GM12892 (cell line): Measurements from ENCODE around the gene ACE2. TPM values are rescaled to one million over a fixed set of nuclear protein-coding genes. Genes with fewer than 3 reads are reported as not detected.
"Not testable (repeated sequence)": the region's sequence is repeated elsewhere in the genome, so short reads cannot be mapped to it uniquely, and the experiment has no call there.

Experiments
- DNase-seq: peaks from one replicate; pipeline ENCODE4 v3.0.0; 2011; ENCODE audit not compliant: insufficient read length
- FAIRE-seq: peaks from 2 replicates; lab custom pipeline; 2011; peaks lifted over from hg19 to GRCh38; lab: Jason Lieb, UNC
- POLR2A ChIP-seq: IDR thresholded peaks from 2 replicates; pipeline ENCODE4 v1.6.1; 2011; ENCODE audit warnings: low read depth, low read length, control low read depth
- POLR2AphosphoS5 ChIP-seq: IDR thresholded peaks from 2 replicates; pipeline ENCODE4 v1.6.1; 2011; ENCODE audit warnings: low read depth, low read length, control low read depth
- TAF1 ChIP-seq: IDR thresholded peaks from 2 replicates; pipeline ENCODE4 v1.6.1; 2011; ENCODE audit warnings: low read depth, mild to moderate bottlenecking, control low read depth, low read length, borderline replicate concordance
- polyA plus RNA-seq: library from polyadenylated mRNA; unstranded; fragments of >200 nt; gene quantifications from one replicate; pipeline ENCODE4 v1.2.1, GENCODE V29; 2012; ENCODE audit warnings: missing spikeins, inconsistent platforms; ENCODE audit not compliant: missing spikeins

ACE2 gene
- polyA plus RNA-seq: not detected

DNA sequence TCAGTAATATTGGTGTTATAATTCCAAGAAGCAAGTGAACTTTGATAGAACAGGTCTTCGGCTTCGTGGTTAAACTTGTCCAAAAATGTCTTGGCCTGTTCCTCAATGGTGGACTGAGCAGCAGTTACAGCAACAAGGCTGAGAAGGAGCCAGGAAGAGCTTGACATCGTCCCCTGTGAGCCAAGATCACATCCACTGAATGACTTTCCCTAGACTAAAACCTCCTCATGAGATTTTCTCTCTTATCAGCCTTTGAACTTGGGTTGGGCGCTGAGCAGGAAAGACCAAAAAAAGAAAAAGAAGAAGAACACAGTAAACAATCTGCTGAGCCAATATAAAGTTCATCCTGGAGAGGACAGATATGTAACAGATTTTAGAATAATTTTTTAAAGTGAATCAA lies at the start of gene ACE2:
Gene ACE2 (minus strand): TSS at position 216 of the 400 bp plus-strand sequence. CDS start 49 bp downstream, at position 167.
- FAIRE-seq (no peak), DNase-seq (no peak)
- TF ChIP-seq POLR2AphosphoS5: no peak
- TF ChIP-seq TAF1: no peak
- no peak for TF ChIP-seq POLR2A

- DNase-seq: not testable (repeated sequence)
- FAIRE-seq: peak; percentile 99
These were observed 46.8 kb upstream of the ACE2 start for GRCh38 chrX:15647510-15647909.

DNA sequence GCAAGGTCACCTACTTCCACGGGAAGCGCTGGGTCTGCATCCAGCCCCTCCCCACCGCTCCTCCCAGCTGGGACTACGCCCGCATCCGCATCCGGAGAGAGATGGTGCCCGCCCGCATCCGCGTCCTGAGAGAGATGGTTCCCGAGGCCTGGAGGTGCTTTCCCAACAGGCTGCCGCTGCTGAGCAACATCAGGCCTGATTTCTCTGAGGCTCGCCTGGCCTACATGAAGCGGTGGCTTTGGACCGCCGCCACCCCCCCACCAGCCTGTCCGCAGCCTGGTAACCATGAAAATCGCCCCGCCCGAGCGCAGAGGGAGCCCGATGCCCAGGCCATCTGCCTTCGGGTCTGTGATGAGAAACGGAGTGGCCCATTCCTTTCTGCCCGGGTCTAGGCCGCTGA lies 45.8 kb upstream of the ACE2 start:
- FAIRE-seq (no peak), DNase-seq (no peak)
- no peak for TF ChIP-seq POLR2A
- no peak for TF ChIP-seq TAF1
- TF ChIP-seq POLR2AphosphoS5: no peak

GRCh38 chrX:15646031-15646430 lies 45.3 kb upstream of the ACE2 start:
- no peak for FAIRE-seq
- no peak for DNase-seq
- TF ChIP-seq POLR2AphosphoS5: no peak
- no peak for TF ChIP-seq POLR2A
- no peak for TF ChIP-seq TAF1

GRCh38 chrX:15645266-15645665 lies 44.5 kb upstream of the ACE2 start:
- FAIRE-seq (no peak), DNase-seq (no peak)
- TF ChIP-seq POLR2A: no peak
- no peak for TF ChIP-seq POLR2AphosphoS5
- TF ChIP-seq TAF1: no peak

DNA sequence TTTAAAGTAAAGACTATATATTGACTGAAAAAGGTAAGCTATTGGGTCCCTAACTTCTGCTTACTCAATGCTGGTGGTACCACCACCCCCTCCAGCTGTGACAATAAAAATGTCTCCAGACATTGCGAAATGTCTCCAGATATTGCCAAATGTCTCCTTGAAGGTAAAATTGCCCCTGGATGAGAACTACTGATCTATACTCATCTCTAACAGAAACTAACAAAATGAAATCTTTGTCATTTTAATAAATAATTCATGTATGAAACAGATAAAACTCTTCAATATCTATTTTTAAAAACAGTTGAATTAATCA lies 43.8 kb upstream of the ACE2 start:
- FAIRE-seq (no peak), DNase-seq (no peak)
- TF ChIP-seq TAF1: no peak
- no peak for TF ChIP-seq POLR2AphosphoS5
- no peak for TF ChIP-seq POLR2A

DNA sequence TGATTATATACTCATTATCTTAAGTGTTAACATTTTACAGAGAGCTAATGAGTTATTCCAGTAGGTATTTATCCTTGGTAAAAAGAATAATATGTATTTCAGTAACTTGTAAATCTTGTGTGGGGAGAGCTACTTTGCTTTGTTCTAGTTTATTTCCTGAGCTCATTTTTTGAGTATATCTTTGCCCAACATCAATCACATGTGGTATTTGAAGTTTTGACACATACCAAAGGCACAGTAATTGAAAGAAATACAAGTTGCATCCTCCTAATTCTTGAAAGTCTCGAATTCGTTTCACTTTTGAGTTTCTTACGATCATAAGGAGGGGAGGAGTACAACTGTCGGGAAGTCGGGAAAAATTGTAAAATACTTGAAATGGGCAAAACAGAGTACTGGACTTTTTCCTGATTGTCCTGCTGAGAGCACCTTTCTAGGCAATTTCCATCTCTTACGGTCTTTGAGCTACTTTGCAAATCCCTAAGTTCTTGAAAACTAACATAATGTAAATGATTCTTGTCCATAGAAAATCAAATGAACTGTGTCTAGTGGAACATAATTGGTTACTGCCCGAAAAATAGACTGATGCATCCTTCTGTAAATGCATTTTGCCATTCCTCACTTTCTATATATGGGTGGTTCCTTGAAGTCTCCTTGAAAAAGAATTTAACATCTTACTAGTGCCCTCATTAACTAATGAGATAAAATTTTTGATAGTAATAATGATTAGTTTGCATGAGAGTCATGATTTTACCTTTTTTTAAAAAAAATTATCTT lies 43.2 kb upstream of the ACE2 start:
- TF ChIP-seq POLR2AphosphoS5 (no peak), POLR2A (no peak), TAF1 (no peak)
- DNase-seq (no peak), FAIRE-seq (no peak)

GRCh38 chrX:15631637-15632036 lies 30.9 kb upstream of the ACE2 start:
- TF ChIP-seq POLR2AphosphoS5 (no peak), TAF1 (no peak), POLR2A (no peak)
- no peak for DNase-seq
- no peak for FAIRE-seq

DNA sequence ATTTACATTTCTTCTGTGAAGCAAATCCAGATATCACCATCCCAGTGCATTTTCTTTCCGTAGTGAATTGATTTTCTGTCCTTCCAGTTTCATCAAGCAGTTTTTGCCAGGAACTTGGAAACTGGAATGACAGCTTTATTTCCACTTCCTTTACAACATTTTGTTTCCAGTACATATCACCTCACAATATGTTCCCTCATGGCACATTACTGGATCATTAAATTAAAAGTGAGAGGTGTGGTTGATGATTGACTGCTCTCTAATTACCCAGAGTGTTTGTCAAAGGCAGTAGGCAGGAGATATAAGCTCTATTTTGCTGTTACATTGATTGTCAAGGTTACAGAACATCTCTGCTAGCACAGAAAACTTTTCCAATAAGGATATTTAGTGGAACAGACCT lies 22.3 kb upstream of the ACE2 start:
- no peak for FAIRE-seq
- TF ChIP-seq TAF1: no peak
- no peak for TF ChIP-seq POLR2A
- no peak for TF ChIP-seq POLR2AphosphoS5
- DNase-seq: no peak

GRCh38 chrX:15619053-15619755 lies 18.4 kb upstream of the ACE2 start:
- TF ChIP-seq POLR2AphosphoS5: no peak
- no peak for TF ChIP-seq POLR2A
- TF ChIP-seq TAF1: no peak
- FAIRE-seq (no peak), DNase-seq (no peak)

- TF ChIP-seq POLR2AphosphoS5 (no peak), TAF1 (no peak)
- FAIRE-seq: no peak
- DNase-seq: no peak
These were observed 16.4 kb upstream of the ACE2 start for GRCh38 chrX:15617111-15617510.

- no peak for TF ChIP-seq POLR2AphosphoS5
- no peak for TF ChIP-seq POLR2A
- TF ChIP-seq TAF1: no peak
- DNase-seq: no peak
- FAIRE-seq: no peak
These were observed 15.8 kb upstream of the ACE2 start for GRCh38 chrX:15616531-15616930.
